Heart right ventricle (tissue), 16 donors: ENCODE results near the gene CWC27. TPM values are rescaled to one million over a fixed set of nuclear protein-coding genes. Genes with fewer than 3 reads are reported as not detected.
"Not testable (repeated sequence)": the region's sequence is repeated elsewhere in the genome, so short reads cannot be mapped to it uniquely, and the experiment has no call there.

Experiments
- ATAC-seq, 8 donors: fragments of 200-7000 bp; cut with Tn5 transposase; one replicate each; pipeline ENCODE4 v1.9.1; 2020; ENCODE audit warnings: mild to moderate bottlenecking in 8 of 8, moderate library complexity in 8 of 8, moderate number of reproducible peaks in 1 of 8
- DNase-seq, 2 donors: peaks; one replicate each; pipeline ENCODE4 v3.0.0-alpha.2; 2020
- H3K27ac ChIP-seq, 10 donors: fragments of 200-600 bp; sonication (generic) in 2 of 10; one replicate each; pipeline versions ENCODE4 v1.5.0 to v1.8.0; 2020 to 2022; ENCODE audit warnings: mild to moderate bottlenecking in 3 of 10
- H3K27me3 ChIP-seq, 7 donors: fragments of 200-600 bp; one replicate each; pipeline ENCODE4 v1.8.0; 2021 to 2022; ENCODE audit warnings: mild to moderate bottlenecking in 2 of 7
- H3K36me3 ChIP-seq, 9 donors: fragments of 200-600 bp; sonication (generic) in 1 of 9; one replicate each; pipeline versions ENCODE4 v1.5.0 to v1.8.0; 2020 to 2022; ENCODE audit warnings: mild to moderate bottlenecking in 2 of 9
- H3K4me1 ChIP-seq, 9 donors: fragments of 200-600 bp; sonication (generic) in 1 of 9; one replicate each; pipeline versions ENCODE4 v1.5.0 to v1.8.0; 2020 to 2022; ENCODE audit warnings: mild to moderate bottlenecking in 4 of 9
- H3K4me3 ChIP-seq, 10 donors: fragments of 200-600 bp; sonication (generic) in 2 of 10; one replicate each; pipeline versions ENCODE4 v1.5.0 to v1.8.0; 2020 to 2022; ENCODE audit warnings: mild to moderate bottlenecking in 7 of 10, moderate library complexity in 2 of 10
- H3K9me3 ChIP-seq, 11 donors: fragments of 200-600 bp in 10 of 11; sonication (generic) in 2 of 11; one replicate each; pipeline versions ENCODE4 v1.5.0 to v1.8.0; 2013 to 2022; ENCODE audit warnings: mild to moderate bottlenecking in 2 of 11, control low read depth in 1 of 11, moderate library complexity in 1 of 11
- WGBS, 2 donors: extraction: QIAGEN DNeasy Blood & Tissue Kit; methylation state at CpG; one replicate each; pipeline ENCODE4 v1.1.7; 2013; ENCODE audit warnings: inconsistent platforms in 1 of 2; 5-methylcytosine and 5-hydroxymethylcytosine counted together
- intact Hi-C, 10 donors: fragments of 100-400 bp; cut with DNase I; formaldehyde crosslinking; loops; one replicate each; pipeline versions ENCODE4 v1.11.1 to v1.14.2; 2022
- polyA plus RNA-seq, 2 donors: library from polyadenylated mRNA; stranded (reverse); fragments of 200-250 nt; gene quantifications; one replicate each; pipeline ENCODE4 v1.2.3, GENCODE V29; 2013
- total RNA-seq, 10 donors: library from RNA; stranded (reverse); fragmentation: NEBNext Ultra II Directional in 3 of 10; extraction: Animal tissue kit (Norgen Biotek cat#: 25700) in 3 of 10; gene quantifications; one replicate each; pipeline versions ENCODE4 v1.2.1 to v1.2.4, GENCODE V29; 2021 to 2023
- TF ChIP-seq, protein P1 (sequence below), 9 donors: fragments of 200-600 bp; sonication (generic) in 2 of 9; IDR thresholded peaks; one replicate each; pipeline versions ENCODE4 v1.5.0 to v1.8.0; 2021 to 2022; ENCODE audit warnings: antibody characterized with exemption in 9 of 9, mild to moderate bottlenecking in 5 of 9, moderate library complexity in 1 of 9
- donor health status: Arrhythmogenic right ventricular cardiomyopathy.
- donor health status: ischemic (EF 13 %, LVEDD 7.1; RV severe dilation, severe dysfunction).
- donor health status: healthy with polysubstance abuse.
- donor health status: DM: no; HTN: yes; CAD: no.
- donor health status: DM: no; HTN: no; CAD: no.
- donor health status: ischemic (EF 25% LVEDD 6.9; RV normal size, moderate dysfunction).
- donor health status: ischemic (EF 25% LVEDD 5.7; RV mildly dilated, moderate dysfunction).
- donor health status: healthy.
- donor health status: DM: yes; HTN: yes; CAD: no.
- donor health status: Ischemic cardiomyopathy.
- donor health status: ischemic (EF 35%, LVEDD 5.7; RV mildly dilated, moderate dysfunction).
- donor health status: nonischemic (EF 11% LVEDD 7.7; RV severe dilation, severe dysfunction).
- donor health status: DM: yes; HTN: yes; CAD: no.
- donor health status: PGD.
- donor health status: ischemic (EF 29% LVEDD 5.4; RV normal size, mild dysfunction).
- donor health status: nonischemic (EF 23%, LVEDD 6.1; RV moderate dilation, normal function).

CWC27 gene
- total and polyA plus RNA-seq, 12 donors, result 18.7 to 32.1 (median 23.5) TPM

DNA sequence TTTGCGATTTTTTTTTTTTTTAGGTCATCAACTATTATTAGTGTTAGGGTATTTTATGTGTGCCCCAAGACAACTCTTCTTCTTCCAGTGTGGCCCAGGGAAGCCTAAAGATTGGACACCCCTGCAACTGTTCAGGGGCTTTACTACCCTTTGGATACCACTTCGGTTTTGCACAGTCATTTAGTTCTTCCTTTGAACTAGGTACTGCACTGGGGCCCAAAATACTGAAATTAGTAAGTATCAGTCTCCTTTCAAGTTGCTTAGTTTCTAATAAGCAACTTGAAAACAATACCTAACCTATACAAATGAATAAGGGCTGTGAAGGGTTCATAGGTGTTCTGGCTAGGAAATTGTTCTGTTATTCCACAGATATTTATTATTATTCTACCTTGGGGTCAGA is 45.3 kb downstream of the CWC27 start:
- Histone ChIP-seq H3K4me3 (no peak overlapping the region), H3K36me3 (peaks cover 0 to 19% (median 0%) of the 10 kb centered on the region in 9 donors), H3K27ac (no peak overlapping the region), H3K9me3 (peaks cover 0 to 4% (median 0%) of the 10 kb centered on the region in 11 donors), H3K27me3 (no peaks in the 10 kb centered on the region), H3K4me1 (peaks cover 0 to 40% (median 18%) of the 10 kb centered on the region in 9 donors)
- WGBS, 2 donors, result 77 to 86% methylated on average over 2 of the region's 2 CpGs
- intact Hi-C loops, result loop anchor here (5.0 to 10.0 kb wide), 7 partner anchors 131 to 671 kb away; partner anchors contain the start of gene ADAMTS6 (in 3 of the 10)
- no peak for DNase-seq
- TF ChIP-seq, protein P1, sequence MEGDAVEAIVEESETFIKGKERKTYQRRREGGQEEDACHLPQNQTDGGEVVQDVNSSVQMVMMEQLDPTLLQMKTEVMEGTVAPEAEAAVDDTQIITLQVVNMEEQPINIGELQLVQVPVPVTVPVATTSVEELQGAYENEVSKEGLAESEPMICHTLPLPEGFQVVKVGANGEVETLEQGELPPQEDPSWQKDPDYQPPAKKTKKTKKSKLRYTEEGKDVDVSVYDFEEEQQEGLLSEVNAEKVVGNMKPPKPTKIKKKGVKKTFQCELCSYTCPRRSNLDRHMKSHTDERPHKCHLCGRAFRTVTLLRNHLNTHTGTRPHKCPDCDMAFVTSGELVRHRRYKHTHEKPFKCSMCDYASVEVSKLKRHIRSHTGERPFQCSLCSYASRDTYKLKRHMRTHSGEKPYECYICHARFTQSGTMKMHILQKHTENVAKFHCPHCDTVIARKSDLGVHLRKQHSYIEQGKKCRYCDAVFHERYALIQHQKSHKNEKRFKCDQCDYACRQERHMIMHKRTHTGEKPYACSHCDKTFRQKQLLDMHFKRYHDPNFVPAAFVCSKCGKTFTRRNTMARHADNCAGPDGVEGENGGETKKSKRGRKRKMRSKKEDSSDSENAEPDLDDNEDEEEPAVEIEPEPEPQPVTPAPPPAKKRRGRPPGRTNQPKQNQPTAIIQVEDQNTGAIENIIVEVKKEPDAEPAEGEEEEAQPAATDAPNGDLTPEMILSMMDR (IDR thresholded peaks at IDR 0.05), result no peak
- no peak for ATAC-seq

GRCh38 chr5:64818245-64818644 is 49.5 kb downstream of the CWC27 start:
- H3K36me3 ChIP-seq, result peaks cover 0 to 7% (median 0%) of the 10 kb centered on the region in 9 donors
- H3K27ac ChIP-seq, result peak overlapping the region in 2 of 10 donors; percentile 3 to 45
- no peaks in the 10 kb centered on the region for H3K27me3 ChIP-seq
- WGBS, 2 donors, result 38 to 50% methylated on average over 3 of the region's 3 CpGs
- H3K4me1 ChIP-seq, result peaks cover 0 to 48% (median 20%) of the 10 kb centered on the region in 9 donors
- DNase-seq, result no peak
- intact Hi-C loops, result loop anchor here in 7 of 10 donors (5.0 to 10.0 kb wide), 5 partner anchors 127 to 667 kb away; partner anchors contain the start of gene ADAMTS6 (in 3 of the 7)
- TF ChIP-seq, protein P1 (IDR thresholded peaks at IDR 0.05), result no peak
- H3K4me3 ChIP-seq, result no peak overlapping the region
- ATAC-seq, result no peak
- no peaks in the 10 kb centered on the region for H3K9me3 ChIP-seq

DNA sequence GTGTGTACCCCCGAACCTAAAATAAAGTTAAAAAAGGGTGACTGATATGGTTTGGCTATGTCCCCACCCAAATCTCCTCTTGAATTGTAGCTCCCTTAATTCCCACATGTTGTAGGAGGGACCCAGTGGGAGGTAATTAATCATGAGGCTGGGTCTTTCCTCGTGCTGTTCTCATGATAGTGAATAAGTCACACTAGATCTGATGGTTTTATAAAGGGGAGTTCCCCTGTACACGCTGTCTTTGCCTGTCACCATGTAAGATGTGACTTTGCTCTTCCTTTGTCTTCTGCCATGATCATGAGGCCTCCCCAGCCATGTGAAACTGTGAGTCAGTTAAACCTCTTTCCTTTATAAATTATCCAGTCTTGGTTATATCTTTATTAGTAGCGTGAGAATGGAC is 50.6 kb downstream of the CWC27 start:
- not testable (repeated sequence) for H3K9me3 ChIP-seq, H3K36me3 ChIP-seq, H3K27me3 ChIP-seq, DNase-seq, H3K27ac ChIP-seq, ATAC-seq, H3K4me3 ChIP-seq
- peaks cover 0 to 53% (median 24%) of the 10 kb centered on the region in 9 donors for H3K4me1 ChIP-seq
- WGBS, 2 donors, result 91 to 92% methylated on average over 4 of the region's 4 CpGs
- intact Hi-C loops, result loop anchor here in 7 of 10 donors (5.0 to 10.0 kb wide), 5 partner anchors 125 to 665 kb away; partner anchors contain the start of gene ADAMTS6 (in 3 of the 7)

GRCh38 chr5:64822320-64822719 is 53.6 kb downstream of the CWC27 start:
- peaks cover 0 to 49% (median 24%) of the 10 kb centered on the region in 9 donors for H3K4me1 ChIP-seq
- ATAC-seq (peak in 4 of 8 donors; percentile 48 to 77 (median 54)), DNase-seq (no peak)
- H3K27ac ChIP-seq, result peak overlapping the region in 5 of 10 donors; percentile 14 to 69 (median 49)
- TF ChIP-seq, protein P1 (IDR thresholded peaks at IDR 0.05), result no peak
- no peak overlapping the region for H3K4me3 ChIP-seq
- no peaks in the 10 kb centered on the region for H3K9me3 ChIP-seq
- intact Hi-C loops, result loop anchor here in 1 of 10 donors (5.0 kb wide), 1 partner anchor 215 kb away; no protein-coding TSS in a partner anchor
- no peaks in the 10 kb centered on the region for H3K36me3 ChIP-seq
- no peaks in the 10 kb centered on the region for H3K27me3 ChIP-seq

DNA sequence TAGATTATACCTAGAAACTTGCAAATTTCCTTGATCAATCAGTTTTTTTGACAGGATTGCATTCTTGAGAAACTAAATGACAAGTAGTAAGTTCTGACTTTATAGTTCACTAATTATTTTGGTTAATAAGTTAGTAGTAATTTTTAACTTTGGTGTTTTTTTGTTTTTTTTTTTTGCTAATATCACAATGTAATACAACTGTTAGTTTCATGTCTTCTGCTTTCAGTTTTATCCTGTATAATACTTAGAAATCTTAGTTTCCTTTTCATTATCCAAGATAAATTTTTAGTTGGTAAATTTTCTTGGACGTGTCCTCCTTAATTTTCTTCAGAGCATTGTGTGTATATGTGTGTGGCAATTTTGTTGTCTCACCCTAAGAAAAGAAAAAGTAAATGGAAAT is 57.8 kb downstream of the CWC27 start:
- ATAC-seq (no peak), DNase-seq (no peak)
- Histone ChIP-seq H3K9me3 (peaks cover 0 to 9% (median 0%) of the 10 kb centered on the region in 11 donors), H3K4me1 (peaks cover 0 to 28% (median 13%) of the 10 kb centered on the region in 9 donors), H3K27ac (no peak overlapping the region), H3K27me3 (no peaks in the 10 kb centered on the region), H3K4me3 (no peak overlapping the region), H3K36me3 (peaks cover 0 to 4% (median 0%) of the 10 kb centered on the region in 9 donors)
- 70 to 93% methylated on average over 1 of the region's 1 CpG for WGBS, 2 donors
- intact Hi-C loops, result no loop called here
- TF ChIP-seq, protein P1 (IDR thresholded peaks at IDR 0.05), result no peak
